C4-2B (cell line): ENCODE data around the gene CREBL2.

Source experiments
- ZFX ChIP-seq: fragments of 450-650 bp; IDR thresholded peaks from 2 replicates; pipeline ENCODE4 v1.6.1; 2017
- TF ChIP-seq, protein P1 (sequence below): fragments of 450-650 bp; conservative IDR thresholded peaks from 2 replicates; pipeline ENCODE4 v1.5.1; 2017; ENCODE audit warnings: mild to moderate bottlenecking

DNA sequence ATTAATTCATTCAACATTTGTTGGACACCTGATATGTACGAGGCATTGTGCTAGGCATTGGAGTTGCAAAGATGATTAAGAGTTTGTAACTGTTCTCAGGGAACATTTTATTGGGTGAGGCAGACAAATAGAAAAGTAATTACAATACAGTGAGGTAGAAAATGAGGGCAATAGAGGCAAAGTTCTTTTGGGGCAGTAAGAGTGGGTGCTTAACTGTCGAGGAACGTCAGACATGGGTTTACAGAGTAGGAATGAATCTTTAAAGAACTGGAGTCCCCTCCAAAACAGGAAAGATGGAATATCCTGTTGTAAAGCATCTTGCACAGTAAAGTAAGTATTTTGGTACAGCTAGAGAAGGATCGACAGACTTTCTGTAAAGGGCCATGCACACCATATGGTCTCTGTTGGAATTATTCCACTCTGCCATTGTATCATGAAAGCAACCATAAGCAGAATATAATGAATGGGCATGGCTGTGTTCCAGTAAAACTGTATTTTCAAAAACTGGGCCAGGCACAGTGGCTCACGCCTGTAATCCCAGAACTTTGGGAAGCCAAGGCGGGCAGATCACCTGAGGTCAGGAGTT lies 9.1 kb downstream of the CREBL2 start:
- TF ChIP-seq, protein P1, sequence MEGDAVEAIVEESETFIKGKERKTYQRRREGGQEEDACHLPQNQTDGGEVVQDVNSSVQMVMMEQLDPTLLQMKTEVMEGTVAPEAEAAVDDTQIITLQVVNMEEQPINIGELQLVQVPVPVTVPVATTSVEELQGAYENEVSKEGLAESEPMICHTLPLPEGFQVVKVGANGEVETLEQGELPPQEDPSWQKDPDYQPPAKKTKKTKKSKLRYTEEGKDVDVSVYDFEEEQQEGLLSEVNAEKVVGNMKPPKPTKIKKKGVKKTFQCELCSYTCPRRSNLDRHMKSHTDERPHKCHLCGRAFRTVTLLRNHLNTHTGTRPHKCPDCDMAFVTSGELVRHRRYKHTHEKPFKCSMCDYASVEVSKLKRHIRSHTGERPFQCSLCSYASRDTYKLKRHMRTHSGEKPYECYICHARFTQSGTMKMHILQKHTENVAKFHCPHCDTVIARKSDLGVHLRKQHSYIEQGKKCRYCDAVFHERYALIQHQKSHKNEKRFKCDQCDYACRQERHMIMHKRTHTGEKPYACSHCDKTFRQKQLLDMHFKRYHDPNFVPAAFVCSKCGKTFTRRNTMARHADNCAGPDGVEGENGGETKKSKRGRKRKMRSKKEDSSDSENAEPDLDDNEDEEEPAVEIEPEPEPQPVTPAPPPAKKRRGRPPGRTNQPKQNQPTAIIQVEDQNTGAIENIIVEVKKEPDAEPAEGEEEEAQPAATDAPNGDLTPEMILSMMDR = no peak
- no peak for TF ChIP-seq ZFX
